ENCODE measurements around the gene NENF.

NENF gene

DNA sequence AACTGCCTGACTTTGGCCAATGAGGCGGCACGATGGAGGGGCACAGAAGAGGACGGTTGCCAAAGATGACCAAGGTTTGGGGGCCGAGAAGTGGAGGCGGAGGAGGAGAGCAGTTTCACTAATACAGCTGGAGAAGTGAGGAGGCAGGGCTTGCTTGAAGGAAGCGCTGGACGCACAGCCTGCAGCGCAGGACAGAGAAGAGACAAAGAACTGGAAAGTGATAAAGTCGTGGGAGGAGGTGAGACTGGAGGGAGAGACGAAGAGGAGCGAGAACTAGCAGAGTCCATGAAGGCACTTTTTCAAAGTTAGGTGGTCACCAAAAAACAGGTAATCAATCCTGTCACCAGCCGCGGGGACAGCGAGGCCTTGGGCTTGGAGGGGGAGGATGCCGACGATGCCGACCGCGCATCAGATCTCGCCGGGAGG lies 18.8 kb upstream of the NENF start:
- H3K4me3 Mint-ChIP-seq: peak overlapping the region; percentile 91 to 96 (median 91)
- H3K27ac Mint-ChIP-seq: peak overlapping the region in 2 of 3 experiments; percentile 9 to 13
- no peaks in the 10 kb centered on the region for H3K9me3 Mint-ChIP-seq

DNA sequence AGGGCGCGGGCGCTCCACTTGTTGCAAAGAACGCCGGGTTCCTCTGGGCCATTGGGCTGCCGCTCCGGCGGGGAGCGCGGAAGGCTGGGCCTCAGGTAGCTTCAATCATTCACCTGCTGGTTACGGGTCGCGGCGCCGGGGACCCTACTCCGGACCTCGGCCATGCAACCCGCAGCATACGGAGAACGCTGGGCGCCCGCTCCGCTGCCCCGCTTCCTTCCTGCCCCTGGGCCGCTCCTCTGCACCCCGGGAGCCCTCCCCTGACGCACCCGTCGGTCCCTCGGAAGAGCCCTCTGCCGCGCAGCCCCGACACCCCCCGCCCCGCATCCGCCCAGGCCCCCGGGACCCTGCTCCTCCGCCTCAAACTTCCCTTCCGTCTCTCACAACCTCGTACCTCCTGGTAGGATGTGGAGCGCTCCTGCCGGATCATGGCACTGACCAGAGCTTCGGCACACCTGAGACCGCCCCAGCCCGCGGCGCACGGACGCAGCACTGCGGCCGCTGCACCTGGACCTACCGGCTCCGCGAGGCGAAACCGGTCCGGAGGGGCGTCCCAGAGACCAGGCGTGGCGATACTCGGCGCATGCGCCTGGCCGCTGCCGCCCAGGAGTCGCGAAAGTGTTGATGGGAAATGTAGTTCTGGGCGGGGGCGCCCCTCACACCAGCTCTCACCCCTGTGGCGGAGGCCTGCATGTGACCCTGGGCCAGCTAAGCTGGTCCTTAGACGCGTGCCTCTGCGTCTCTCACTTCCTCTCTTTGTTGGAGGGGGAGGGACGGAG lies 18.2 kb upstream of the NENF start, which contains the start of gene PACC1:
TSS of gene PACC1 (minus strand) at position 559 of the 779 bp plus-strand sequence. CDS start at position 430, 129 bp downstream.
- H3K27me3 Mint-ChIP-seq (ENCODE audit: low read depth): peaks cover 14% of the 10 kb centered on the region
- H3K4me3 Mint-ChIP-seq: peak within 1 kb of the TSS; percentile 91 to 96 (median 91)

More for the DNA sequence above, 18.8 kb upstream of the NENF start:
- H3K4me1 Mint-ChIP-seq: peaks cover 20% of the 10 kb centered on the region
- TF ChIP-seq, protein P1, sequence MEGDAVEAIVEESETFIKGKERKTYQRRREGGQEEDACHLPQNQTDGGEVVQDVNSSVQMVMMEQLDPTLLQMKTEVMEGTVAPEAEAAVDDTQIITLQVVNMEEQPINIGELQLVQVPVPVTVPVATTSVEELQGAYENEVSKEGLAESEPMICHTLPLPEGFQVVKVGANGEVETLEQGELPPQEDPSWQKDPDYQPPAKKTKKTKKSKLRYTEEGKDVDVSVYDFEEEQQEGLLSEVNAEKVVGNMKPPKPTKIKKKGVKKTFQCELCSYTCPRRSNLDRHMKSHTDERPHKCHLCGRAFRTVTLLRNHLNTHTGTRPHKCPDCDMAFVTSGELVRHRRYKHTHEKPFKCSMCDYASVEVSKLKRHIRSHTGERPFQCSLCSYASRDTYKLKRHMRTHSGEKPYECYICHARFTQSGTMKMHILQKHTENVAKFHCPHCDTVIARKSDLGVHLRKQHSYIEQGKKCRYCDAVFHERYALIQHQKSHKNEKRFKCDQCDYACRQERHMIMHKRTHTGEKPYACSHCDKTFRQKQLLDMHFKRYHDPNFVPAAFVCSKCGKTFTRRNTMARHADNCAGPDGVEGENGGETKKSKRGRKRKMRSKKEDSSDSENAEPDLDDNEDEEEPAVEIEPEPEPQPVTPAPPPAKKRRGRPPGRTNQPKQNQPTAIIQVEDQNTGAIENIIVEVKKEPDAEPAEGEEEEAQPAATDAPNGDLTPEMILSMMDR (IDR thresholded peaks at IDR 0.05; ENCODE audit: unreplicated experiment in 3 of 3): no peak
- H3K36me3 Mint-ChIP-seq (ENCODE audit: low read depth): peaks cover 23% of the 10 kb centered on the region
- H3K27me3 Mint-ChIP-seq (ENCODE audit: low read depth): peaks cover 14% of the 10 kb centered on the region

DNA sequence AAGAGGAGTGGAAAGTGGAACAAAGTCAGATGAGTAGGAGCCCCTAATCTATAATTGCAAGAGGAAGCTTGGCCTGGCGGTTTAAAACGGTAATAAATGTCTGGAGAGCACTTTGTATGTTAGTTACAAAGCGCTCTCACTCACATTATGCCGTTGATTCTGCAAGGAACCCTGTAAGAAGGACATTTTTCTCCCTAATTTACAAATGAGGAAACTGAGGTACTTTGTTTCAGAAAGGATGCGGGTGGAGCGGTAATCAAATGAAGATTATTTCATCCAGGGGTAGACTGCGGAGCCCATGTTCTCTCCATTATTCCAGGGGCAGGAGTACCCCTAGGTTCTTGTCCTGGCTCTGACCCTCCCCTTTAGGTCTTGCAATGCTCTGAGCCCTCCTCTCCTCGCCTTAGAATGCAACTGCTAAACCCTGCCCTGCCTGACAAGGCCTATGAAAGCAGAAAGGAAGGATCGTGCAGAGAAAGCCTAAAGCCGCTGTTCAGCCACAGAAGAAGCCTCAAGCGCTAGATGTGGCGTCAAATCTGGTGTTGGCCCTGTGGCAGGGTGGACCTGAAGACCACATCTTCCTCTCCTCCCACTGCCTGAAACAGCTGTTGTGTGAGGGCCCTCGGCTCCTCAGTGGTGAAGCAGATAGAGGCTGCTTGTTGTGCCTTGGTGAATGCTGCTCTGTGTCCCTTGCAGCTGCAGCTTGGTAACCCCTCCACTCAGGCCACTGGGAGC lies 17.4 kb upstream of the NENF start:
- Mint-ChIP-seq H3K4me3 (peak overlapping the region; percentile 91 to 96 (median 91)), H3K36me3 (ENCODE audit: low read depth) (peaks cover 10% of the 10 kb centered on the region), H3K27me3 (ENCODE audit: low read depth) (peaks cover 14% of the 10 kb centered on the region), H3K27ac (peak overlapping the region; percentile 41 to 93 (median 87)), H3K4me1 (peaks cover 20% of the 10 kb centered on the region), H3K9me3 (no peaks in the 10 kb centered on the region)
- TF ChIP-seq, protein P1 (IDR thresholded peaks at IDR 0.05; ENCODE audit: unreplicated experiment in 3 of 3): no peak

More for the DNA sequence above, 18.2 kb upstream of the NENF start, which contains the start of gene PACC1:
- H3K9me3 Mint-ChIP-seq: no peaks in the 10 kb centered on the region
- H3K36me3 Mint-ChIP-seq (ENCODE audit: low read depth): peaks cover 17% of the 10 kb centered on the region
- H3K27ac Mint-ChIP-seq: peak within 1 kb of the TSS; percentile 41 to 93 (median 87)
- peaks cover 20% of the 10 kb centered on the region for H3K4me1 Mint-ChIP-seq
- TF ChIP-seq, protein P1 (IDR thresholded peaks at IDR 0.05; ENCODE audit: unreplicated experiment in 3 of 3): peak in 1 of 3 experiments; percentile 9

DNA sequence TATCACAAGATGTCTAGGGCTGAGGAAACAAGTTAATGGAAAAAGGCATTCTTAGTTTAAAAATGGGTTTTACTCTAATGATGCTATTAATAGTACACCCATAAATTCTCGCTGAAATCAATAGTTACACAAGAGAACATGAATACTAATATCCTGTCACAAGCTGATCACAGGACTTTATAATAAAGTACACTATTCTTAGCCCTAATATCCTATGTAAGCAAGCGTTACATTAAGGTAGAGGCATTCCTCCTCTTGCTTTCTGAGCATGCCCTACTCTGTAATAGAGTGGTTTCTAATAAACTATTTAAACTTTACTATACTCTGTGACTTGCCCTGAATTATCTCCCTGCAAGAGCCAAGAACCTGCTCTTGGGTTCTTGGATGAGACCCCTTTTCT lies 11.6 kb upstream of the NENF start:
- peaks cover 4% of the 10 kb centered on the region for H3K4me1 Mint-ChIP-seq

DNA sequence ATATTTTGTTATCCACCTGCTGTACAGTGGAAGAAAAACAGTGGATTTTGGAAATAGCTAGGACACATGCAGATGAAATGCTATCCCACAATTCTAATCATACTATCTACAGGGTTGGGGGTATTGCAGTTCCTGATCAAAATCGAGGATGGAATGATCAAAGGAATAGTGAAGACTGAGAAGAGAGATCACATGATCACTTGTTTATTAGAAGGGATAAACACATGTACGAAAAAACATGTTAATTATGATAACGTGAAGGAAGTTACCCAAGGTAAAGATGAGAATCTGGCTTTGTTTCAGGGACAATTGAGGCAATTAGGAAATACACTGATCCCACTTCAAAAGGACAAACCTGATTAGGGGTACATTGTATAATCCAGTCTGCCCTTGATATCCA lies 8.8 kb upstream of the NENF start:
- no peak overlapping the region for H3K4me3 Mint-ChIP-seq
- peaks cover 18% of the 10 kb centered on the region for H3K27me3 Mint-ChIP-seq (ENCODE audit: low read depth)
- TF ChIP-seq, protein P1 (IDR thresholded peaks at IDR 0.05; ENCODE audit: unreplicated experiment in 3 of 3): no peak
- H3K27ac Mint-ChIP-seq: no peak overlapping the region
- H3K36me3 Mint-ChIP-seq (ENCODE audit: low read depth): no peaks in the 10 kb centered on the region
- H3K9me3 Mint-ChIP-seq: no peaks in the 10 kb centered on the region
- H3K4me1 Mint-ChIP-seq: no peaks in the 10 kb centered on the region

More for the DNA sequence above, 11.6 kb upstream of the NENF start:
- H3K36me3 Mint-ChIP-seq (ENCODE audit: low read depth): no peaks in the 10 kb centered on the region
- H3K27ac Mint-ChIP-seq: no peak overlapping the region
- no peaks in the 10 kb centered on the region for H3K9me3 Mint-ChIP-seq
- H3K4me3 Mint-ChIP-seq: no peak overlapping the region
- peaks cover 32% of the 10 kb centered on the region for H3K27me3 Mint-ChIP-seq (ENCODE audit: low read depth)
- TF ChIP-seq, protein P1 (IDR thresholded peaks at IDR 0.05; ENCODE audit: unreplicated experiment in 3 of 3): no peak

Measured in nephron (organoid).